Measurements from ENCODE around the gene NFE2L1.
"Not testable (repeated sequence)": the region's sequence is repeated elsewhere in the genome, so short reads cannot be mapped to it uniquely, and the experiment has no call there.

NFE2L1 gene

DNA sequence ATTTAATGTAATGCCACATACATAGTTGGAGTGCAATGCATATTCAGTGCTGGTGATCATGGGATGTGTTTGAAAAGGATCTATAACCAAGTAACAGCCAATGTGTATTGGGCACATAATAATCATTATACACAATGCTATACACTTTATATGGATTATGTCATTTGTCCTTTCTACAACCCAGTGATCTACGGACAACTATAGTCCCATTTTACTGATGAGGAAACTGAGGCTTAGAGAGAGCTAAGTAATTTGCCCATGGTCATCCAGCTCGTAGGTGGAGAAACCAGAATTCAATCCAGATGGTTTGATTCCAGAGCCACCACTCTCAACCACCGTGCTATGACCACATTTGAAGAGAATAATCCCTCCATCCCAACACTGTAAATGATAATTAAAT is 38.0 kb upstream of the NFE2L1 start:
- Histone ChIP-seq H3K9ac (ENCODE audit: low read length) (no peak overlapping the region), H3K27ac (ENCODE audit: low read depth, low read length) (no peak overlapping the region), H3K4me1 (ENCODE audit: control insufficient read depth, insufficient read depth, low read length) (peaks cover 34% of the 10 kb centered on the region), H3K9me3 (ENCODE audit: control insufficient read depth, insufficient read depth, low read depth, low read length) (no peaks in the 10 kb centered on the region), H3K4me3 (ENCODE audit: low read depth, low read length) (no peak overlapping the region), H3K27me3 (ENCODE audit: control insufficient read depth, insufficient read depth, low read length) (peaks cover 18% of the 10 kb centered on the region), H3K36me3 (ENCODE audit: control insufficient read depth, insufficient read depth, low read length) (no peaks in the 10 kb centered on the region)

- no peak overlapping the region for H3K27ac ChIP-seq (ENCODE audit: low read depth, low read length)
- H3K4me3 ChIP-seq (ENCODE audit: low read depth, low read length), result peak overlapping the region; percentile 72
- H3K4me1 ChIP-seq (ENCODE audit: control insufficient read depth, insufficient read depth, low read length), result peaks cover 27% of the 10 kb centered on the region
- H3K27me3 ChIP-seq (ENCODE audit: control insufficient read depth, insufficient read depth, low read length), result peaks cover 18% of the 10 kb centered on the region
- H3K9me3 ChIP-seq (ENCODE audit: control insufficient read depth, insufficient read depth, low read depth, low read length), result no peaks in the 10 kb centered on the region
- H3K36me3 ChIP-seq (ENCODE audit: control insufficient read depth, insufficient read depth, low read length), result no peaks in the 10 kb centered on the region
- peak overlapping the region; percentile 46 for H3K9ac ChIP-seq (ENCODE audit: low read length)
These were observed 36.6 kb upstream of the NFE2L1 start for GRCh38 chr17:48011405-48012150.

GRCh38 chr17:48012151-48012520 is 36.0 kb upstream of the NFE2L1 start:
- Histone ChIP-seq H3K4me3 (ENCODE audit: low read depth, low read length) (peak overlapping the region; percentile 72), H3K9me3 (ENCODE audit: control insufficient read depth, insufficient read depth, low read depth, low read length) (no peaks in the 10 kb centered on the region), H3K27ac (ENCODE audit: low read depth, low read length) (no peak overlapping the region), H3K27me3 (ENCODE audit: control insufficient read depth, insufficient read depth, low read length) (peaks cover 18% of the 10 kb centered on the region), H3K36me3 (ENCODE audit: control insufficient read depth, insufficient read depth, low read length) (no peaks in the 10 kb centered on the region), H3K9ac (ENCODE audit: low read length) (peak overlapping the region; percentile 46), H3K4me1 (ENCODE audit: control insufficient read depth, insufficient read depth, low read length) (peaks cover 27% of the 10 kb centered on the region)

- H3K9ac ChIP-seq (ENCODE audit: low read length), result no peak overlapping the region
- no peak overlapping the region for H3K27ac ChIP-seq (ENCODE audit: low read depth, low read length)
- H3K9me3 ChIP-seq (ENCODE audit: control insufficient read depth, insufficient read depth, low read depth, low read length), result no peaks in the 10 kb centered on the region
- H3K27me3 ChIP-seq (ENCODE audit: control insufficient read depth, insufficient read depth, low read length), result peaks cover 18% of the 10 kb centered on the region
- peaks cover 27% of the 10 kb centered on the region for H3K4me1 ChIP-seq (ENCODE audit: control insufficient read depth, insufficient read depth, low read length)
- H3K36me3 ChIP-seq (ENCODE audit: control insufficient read depth, insufficient read depth, low read length), result no peaks in the 10 kb centered on the region
- H3K4me3 ChIP-seq (ENCODE audit: low read depth, low read length), result peak overlapping the region; percentile 72
These were observed 35.5 kb upstream of the NFE2L1 start for GRCh38 chr17:48012654-48013053.

DNA sequence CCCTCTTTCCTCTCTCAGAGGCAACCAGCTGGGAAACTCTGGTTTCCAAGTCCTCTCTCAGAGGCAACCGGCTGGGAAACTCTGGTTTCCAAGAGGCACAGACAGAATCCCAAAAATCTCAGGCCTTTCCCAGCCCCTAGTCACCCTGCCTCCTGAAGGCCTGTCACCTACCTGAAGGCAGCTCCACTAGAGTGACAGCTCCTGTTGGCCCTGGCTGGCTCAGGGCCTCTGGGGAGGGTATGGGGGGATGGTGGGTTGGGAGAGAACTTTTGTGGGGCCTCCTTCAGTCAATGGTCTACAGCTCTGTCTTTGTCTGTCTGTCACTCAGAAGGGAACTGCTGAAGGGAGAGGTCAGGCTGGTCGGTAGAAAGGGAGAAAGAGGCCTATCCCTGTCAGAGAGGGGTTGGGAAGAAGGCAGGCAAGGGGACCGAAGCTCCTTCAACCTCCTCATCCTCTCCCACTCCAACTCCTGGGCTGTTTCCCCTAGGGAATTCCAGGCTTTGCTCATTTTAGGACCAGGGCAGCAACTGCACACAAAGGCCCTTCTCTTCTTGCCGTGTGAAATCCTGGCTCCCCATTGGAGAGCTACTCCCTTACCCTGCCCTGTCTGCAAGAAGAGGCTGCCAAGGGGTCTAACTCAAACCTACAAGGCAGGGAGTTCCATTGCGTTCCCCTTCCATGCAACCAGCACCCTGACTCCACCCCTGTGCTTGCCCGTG is 34.1 kb upstream of the NFE2L1 start:
- H3K27me3 ChIP-seq (ENCODE audit: control insufficient read depth, insufficient read depth, low read length), result peaks cover 18% of the 10 kb centered on the region
- no peak overlapping the region for H3K27ac ChIP-seq (ENCODE audit: low read depth, low read length)
- no peak overlapping the region for H3K4me3 ChIP-seq (ENCODE audit: low read depth, low read length)
- no peaks in the 10 kb centered on the region for H3K9me3 ChIP-seq (ENCODE audit: control insufficient read depth, insufficient read depth, low read depth, low read length)
- H3K4me1 ChIP-seq (ENCODE audit: control insufficient read depth, insufficient read depth, low read length), result peaks cover 27% of the 10 kb centered on the region
- no peak overlapping the region for H3K9ac ChIP-seq (ENCODE audit: low read length)
- H3K36me3 ChIP-seq (ENCODE audit: control insufficient read depth, insufficient read depth, low read length), result no peaks in the 10 kb centered on the region

DNA sequence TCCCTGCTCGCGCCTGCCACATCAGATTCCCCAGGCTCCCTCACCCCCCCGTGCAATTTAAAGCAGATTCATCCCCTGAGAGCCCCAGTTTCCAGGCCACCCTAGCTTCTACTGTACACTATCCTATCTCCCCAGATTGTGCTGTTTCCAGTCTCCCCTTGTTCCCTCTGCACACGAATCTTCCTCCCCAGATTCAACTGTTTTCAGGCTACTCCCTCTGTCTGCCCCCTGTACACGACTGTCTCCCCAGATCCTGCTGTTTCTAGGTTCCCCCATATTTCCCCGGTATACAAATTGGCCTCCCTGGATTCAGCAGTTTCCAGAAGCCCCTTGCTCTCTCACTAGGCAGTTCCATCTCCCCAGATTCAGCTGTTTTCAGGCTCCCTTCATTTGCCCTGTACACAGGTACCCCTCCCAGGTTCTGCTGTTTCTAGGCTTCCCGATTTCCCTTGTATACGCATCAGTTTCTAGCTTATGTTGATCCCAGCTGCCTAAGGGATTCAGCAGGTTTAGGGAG is 33.5 kb upstream of the NFE2L1 start:
- no peak overlapping the region for H3K4me3 ChIP-seq (ENCODE audit: low read depth, low read length)
- H3K9me3 ChIP-seq (ENCODE audit: control insufficient read depth, insufficient read depth, low read depth, low read length), result no peaks in the 10 kb centered on the region
- H3K9ac ChIP-seq (ENCODE audit: low read length), result no peak overlapping the region

GRCh38 chr17:48016112-48016511 is 32.0 kb upstream of the NFE2L1 start:
- no peaks in the 10 kb centered on the region for H3K36me3 ChIP-seq (ENCODE audit: control insufficient read depth, insufficient read depth, low read length)
- H3K27me3 ChIP-seq (ENCODE audit: control insufficient read depth, insufficient read depth, low read length), result peaks cover 18% of the 10 kb centered on the region
- H3K27ac ChIP-seq (ENCODE audit: low read depth, low read length), result no peak overlapping the region
- no peak overlapping the region for H3K9ac ChIP-seq (ENCODE audit: low read length)
- H3K4me3 ChIP-seq (ENCODE audit: low read depth, low read length), result no peak overlapping the region
- H3K9me3 ChIP-seq (ENCODE audit: control insufficient read depth, insufficient read depth, low read depth, low read length), result no peaks in the 10 kb centered on the region
- peaks cover 26% of the 10 kb centered on the region for H3K4me1 ChIP-seq (ENCODE audit: control insufficient read depth, insufficient read depth, low read length)

More for the DNA sequence above, 33.5 kb upstream of the NFE2L1 start:
- peaks cover 18% of the 10 kb centered on the region for H3K27me3 ChIP-seq (ENCODE audit: control insufficient read depth, insufficient read depth, low read length)
- peaks cover 27% of the 10 kb centered on the region for H3K4me1 ChIP-seq (ENCODE audit: control insufficient read depth, insufficient read depth, low read length)
- H3K27ac ChIP-seq (ENCODE audit: low read depth, low read length), result no peak overlapping the region
- H3K36me3 ChIP-seq (ENCODE audit: control insufficient read depth, insufficient read depth, low read length), result no peaks in the 10 kb centered on the region

DNA sequence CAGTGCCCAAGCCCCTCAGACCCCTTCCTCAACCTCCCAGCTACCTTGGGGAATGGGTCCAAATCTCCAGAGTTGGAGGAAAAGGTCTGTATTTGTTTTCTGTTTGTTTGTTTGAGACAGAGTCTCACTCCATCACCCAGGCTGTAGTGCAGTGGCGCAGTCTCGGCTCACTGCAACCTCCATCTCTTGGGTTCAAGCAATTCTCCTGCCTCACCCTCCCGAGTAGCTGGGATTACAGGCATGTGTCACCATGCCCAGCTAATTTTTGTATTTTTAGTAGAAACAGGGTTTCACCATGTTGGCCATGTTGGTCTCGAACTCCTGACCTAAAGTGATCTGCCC is 30.4 kb upstream of the NFE2L1 start:
- not testable (repeated sequence) for H3K9me3 ChIP-seq (ENCODE audit: control insufficient read depth, insufficient read depth, low read depth, low read length); H3K36me3 ChIP-seq (ENCODE audit: control insufficient read depth, insufficient read depth, low read length); H3K9ac ChIP-seq (ENCODE audit: low read length); H3K27ac ChIP-seq (ENCODE audit: low read depth, low read length); H3K4me3 ChIP-seq (ENCODE audit: low read depth, low read length)
- H3K27me3 ChIP-seq (ENCODE audit: control insufficient read depth, insufficient read depth, low read length), result peaks cover 14% of the 10 kb centered on the region
- peaks cover 21% of the 10 kb centered on the region for H3K4me1 ChIP-seq (ENCODE audit: control insufficient read depth, insufficient read depth, low read length)

- Histone ChIP-seq H3K36me3 (ENCODE audit: control insufficient read depth, insufficient read depth, low read length) (no peaks in the 10 kb centered on the region), H3K9ac (ENCODE audit: low read length) (no peak overlapping the region), H3K4me1 (ENCODE audit: control insufficient read depth, insufficient read depth, low read length) (peaks cover 19% of the 10 kb centered on the region), H3K4me3 (ENCODE audit: low read depth, low read length) (no peak overlapping the region), H3K9me3 (ENCODE audit: control insufficient read depth, insufficient read depth, low read depth, low read length) (no peaks in the 10 kb centered on the region), H3K27ac (ENCODE audit: low read depth, low read length) (no peak overlapping the region), H3K27me3 (ENCODE audit: control insufficient read depth, insufficient read depth, low read length) (peaks cover 23% of the 10 kb centered on the region)
These were observed 26.2 kb upstream of the NFE2L1 start for GRCh38 chr17:48021934-48022333.

- Histone ChIP-seq H3K9me3 (ENCODE audit: control insufficient read depth, insufficient read depth, low read depth, low read length) (no peaks in the 10 kb centered on the region), H3K4me3 (ENCODE audit: low read depth, low read length) (0 out of 2 replicates have a peak overlapping the region, but pooled peaks have one; percentile 9), H3K36me3 (ENCODE audit: control insufficient read depth, insufficient read depth, low read length) (no peaks in the 10 kb centered on the region), H3K4me1 (ENCODE audit: control insufficient read depth, insufficient read depth, low read length) (peaks cover 19% of the 10 kb centered on the region), H3K27me3 (ENCODE audit: control insufficient read depth, insufficient read depth, low read length) (peaks cover 23% of the 10 kb centered on the region), H3K9ac (ENCODE audit: low read length) (no peak overlapping the region), H3K27ac (ENCODE audit: low read depth, low read length) (no peak overlapping the region)
These were observed 25.3 kb upstream of the NFE2L1 start for GRCh38 chr17:48022901-48023300.

DNA sequence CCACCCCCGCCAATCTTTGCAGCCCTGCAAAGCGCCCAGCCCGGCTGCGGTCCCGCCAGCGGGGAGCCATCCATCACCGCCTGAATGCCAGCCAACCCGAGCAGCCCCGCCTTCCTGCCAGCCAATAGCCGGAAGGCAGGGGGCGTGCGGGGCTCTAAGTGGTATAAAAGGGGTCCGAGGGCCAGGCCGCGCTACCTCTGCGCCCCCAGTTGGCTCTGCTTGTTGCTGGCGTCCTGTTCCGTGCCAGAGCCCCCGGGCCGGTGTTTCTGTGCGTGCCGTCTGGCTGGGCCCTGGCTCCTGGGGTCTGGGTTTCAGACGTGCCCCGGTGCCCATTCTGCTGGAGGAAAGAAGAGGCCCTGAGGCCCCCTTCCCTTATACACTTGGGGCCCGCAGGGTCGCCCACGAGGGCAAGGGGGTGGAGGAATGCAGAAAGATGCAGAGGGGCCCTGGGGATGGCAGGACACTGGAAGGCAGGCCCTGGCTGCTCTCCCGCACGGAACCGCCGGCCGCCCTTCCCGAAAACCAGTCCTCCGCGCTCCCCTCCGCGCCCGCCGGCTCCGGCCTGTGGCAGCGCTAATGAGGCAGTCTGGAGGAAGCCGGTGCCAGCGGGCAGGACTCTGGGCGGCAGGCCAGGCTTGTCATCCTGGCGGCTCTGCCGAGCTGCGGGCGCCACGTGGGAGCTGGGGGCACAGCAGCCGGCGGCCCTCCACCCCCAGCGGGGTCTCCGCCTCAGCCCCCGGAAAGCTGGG is 24.6 kb upstream of the NFE2L1 start:
- Histone ChIP-seq H3K36me3 (ENCODE audit: control insufficient read depth, insufficient read depth, low read length) (no peaks in the 10 kb centered on the region), H3K4me1 (ENCODE audit: control insufficient read depth, insufficient read depth, low read length) (peaks cover 19% of the 10 kb centered on the region), H3K9ac (ENCODE audit: low read length) (peak overlapping the region; percentile 22), H3K4me3 (ENCODE audit: low read depth, low read length) (peak overlapping the region; percentile 63), H3K9me3 (ENCODE audit: control insufficient read depth, insufficient read depth, low read depth, low read length) (no peaks in the 10 kb centered on the region), H3K27me3 (ENCODE audit: control insufficient read depth, insufficient read depth, low read length) (peaks cover 23% of the 10 kb centered on the region), H3K27ac (ENCODE audit: low read depth, low read length) (no peak overlapping the region)

Data from HUES6 (cell line).